GM12878 (cell line): ENCODE results near the gene PPP6R1. TPM values are rescaled to one million over a fixed set of nuclear protein-coding genes. Genes with fewer than 3 reads are reported as not detected.

ENCODE experiments used
- ATAC-seq: fragments of 200-7000 bp; cut with Tn5 transposase; 3 replicates; pipeline ENCODE4 v1.9.1; 2020; ENCODE audit warnings: mild to moderate bottlenecking, moderate library complexity
- BruUV-seq: library from RNA; stranded (reverse); fragments of 400-500 nt; replicated peaks from 2 replicates; lab custom pipeline; 2021; lab: Mats Ljungman, UMichigan
- CTCF ChIA-PET: fragments of 300-600 bp; sonication (Branson Sonifier 250); formaldehyde crosslinking; extraction: SDS; loops from one replicate; lab custom pipeline; 2021; ENCODE audit warnings: inconsistent platforms; lab: Yijun Ruan, JAX
- POLR2A ChIA-PET: fragments of 350-600 bp; formaldehyde crosslinking; extraction: SDS; loops from one replicate; lab custom pipeline; 2021; ENCODE audit warnings: inconsistent platforms; lab: Charles Lee
- RAD21 ChIA-PET: fragments of 300-600 bp; sonication (Branson Sonifier 250); formaldehyde crosslinking; loops from one replicate; lab custom pipeline; 2023; ENCODE audit warnings: antibody characterized with exemption; ENCODE audit not compliant: unreplicated experiment; lab: Charles Lee
- SMC1A ChIA-PET: fragments of 300-600 bp; sonication (Branson Sonifier 250); formaldehyde crosslinking; loops from one replicate; lab custom pipeline; 2023; ENCODE audit not compliant: unreplicated experiment, uncharacterized antibody; lab: Charles Lee
- DNase-seq: peaks from one replicate; pipeline ENCODE4 v3.0.0-alpha.2; 2011; ENCODE audit warnings: low read depth, low spot score
- FAIRE-seq: peaks from 3 replicates; lab custom pipeline; 2011; peaks lifted over from hg19 to GRCh38; lab: Jason Lieb, UNC
- H2AFZ ChIP-seq: 2 replicates; pipeline ENCODE4 v1.6.0; 2011; ENCODE audit warnings: low read depth, low read length, control low read depth; ENCODE audit not compliant: control insufficient read depth
- H3K27ac ChIP-seq: 2 replicates; pipeline ENCODE4 v1.5.1; 2011; ENCODE audit warnings: control low read depth; ENCODE audit not compliant: control insufficient read depth, insufficient read depth
- H3K27me3 ChIP-seq, 2 experiments: replicated peaks in 1 of 2; 2 replicates each; pipeline versions ENCODE4 v1.6.0 to v1.6.1; 2011; ENCODE audit warnings: low read length in 1 of 2; ENCODE audit not compliant: control insufficient read depth in 2 of 2, insufficient read depth in 2 of 2
- H3K36me3 ChIP-seq, 2 experiments: 2 replicates each; pipeline ENCODE4 v1.5.1; 2011; ENCODE audit warnings: low read length in 1 of 2; ENCODE audit not compliant: control insufficient read depth in 2 of 2, insufficient read depth in 2 of 2
- H3K4me1 ChIP-seq: 2 replicates; pipeline ENCODE4 v1.6.1; 2011; ENCODE audit warnings: mild to moderate bottlenecking, low read length, moderate library complexity, mixed read lengths; ENCODE audit not compliant: control insufficient read depth, insufficient read depth
- H3K4me2 ChIP-seq: 2 replicates; pipeline ENCODE4 v1.6.0; 2011; ENCODE audit warnings: control low read depth; ENCODE audit not compliant: control insufficient read depth, insufficient read depth
- H3K4me3 ChIP-seq: fragments of 200-600 bp; sonication (generic); 2 replicates; pipeline ENCODE4 v1.5.1; 2016
- H3K79me2 ChIP-seq: 2 replicates; pipeline ENCODE4 v1.6.0; 2011; ENCODE audit warnings: low read length; ENCODE audit not compliant: control insufficient read depth, insufficient read depth
- H3K9ac ChIP-seq: 2 replicates; pipeline ENCODE4 v1.8.0; 2011; ENCODE audit warnings: low read length, control low read depth, mixed read lengths; ENCODE audit not compliant: control insufficient read depth, insufficient read depth
- H3K9me3 ChIP-seq: replicated peaks from 3 replicates; pipeline ENCODE4 v1.5.1; 2011; ENCODE audit warnings: mild to moderate bottlenecking, low read length; ENCODE audit not compliant: control insufficient read depth, insufficient read depth
- H4K20me1 ChIP-seq: 2 replicates; pipeline ENCODE4 v1.6.0; 2011; ENCODE audit not compliant: control insufficient read depth, insufficient read depth
- CHD2 ChIP-seq: IDR thresholded peaks from 2 replicates; pipeline ENCODE4 v1.6.1; 2011; ENCODE audit warnings: low read depth, low read length, improper control_type of control experiment, borderline replicate concordance
- EZH2 ChIP-seq: IDR thresholded peaks from 2 replicates; pipeline ENCODE4 v1.6.1; 2012; ENCODE audit warnings: low read depth, mild to moderate bottlenecking, control low read depth, inconsistent platforms, low read length, borderline replicate concordance; ENCODE audit not compliant: control insufficient read depth
- PAX8 ChIP-seq: fragments of 450-650 bp; IDR thresholded peaks from 2 replicates; pipeline ENCODE4 v1.6.1; 2017; ENCODE audit warnings: mild to moderate bottlenecking, moderate library complexity
- SMARCA5 ChIP-seq: fragments of 450-650 bp; IDR thresholded peaks from 2 replicates; pipeline ENCODE4 v1.6.1; 2017; ENCODE audit warnings: mild to moderate bottlenecking
- SRF ChIP-seq, 2 experiments: IDR thresholded peaks; 2 replicates each; pipeline ENCODE4 v1.6.1; 2011; ENCODE audit warnings: low read depth in 2 of 2, low read length in 2 of 2, mild to moderate bottlenecking in 1 of 2, moderate library complexity in 1 of 2
- WRNIP1 ChIP-seq: IDR thresholded peaks from 2 replicates; pipeline ENCODE4 v1.6.1; 2011; ENCODE audit warnings: low read depth, low read length, improper control_type of control experiment, borderline replicate concordance
- WGBS: methylation state at CpG from one replicate; pipeline ENCODE4 v1.1.6; 2016; ENCODE audit warnings: low lambda C conversion rate; ENCODE audit not compliant: insufficient replicate concordance, insufficient coverage; ENCODE audit errors: missing lambda C conversion rate; 5-methylcytosine and 5-hydroxymethylcytosine counted together
- in situ Hi-C: fragments of 300-500 bp; cut with MboI; formaldehyde crosslinking; loops from 9 replicates; pipeline ENCODE4 v1.14.3; 2018; ENCODE audit warnings: mixed read lengths
- intact Hi-C: fragments of 100-400 bp; cut with micrococcal nuclease; formaldehyde crosslinking; loops from one replicate; pipeline ENCODE4 v1.14.2; 2022; ENCODE audit not compliant: unreplicated experiment
- polyA plus RNA-seq, 11 experiments: library from polyadenylated mRNA; depleted of rRNA in 4 of 11; unstranded in 6 of 11; stranded (reverse) in 5 of 11; fragments of >200 nt; fragmentation: Nextera tagmentation in 4 of 11; fragmentation: Illumina TruSeq in 1 of 11; extraction: Ambion mirVana in 4 of 11; extraction: Trizol in 1 of 11; gene quantifications; 1 replicate in 1 of 11; 2 replicates in 10 of 11; pipeline versions ENCODE4 v1.2.1 to v1.2.3, GENCODE V29; 2011 to 2016; ENCODE audit warnings: inconsistent platforms in 2 of 11, missing spikeins in 2 of 11, low read depth in 1 of 11
- total RNA-seq, 4 experiments: library from RNA; depleted of rRNA in 3 of 4; stranded (reverse); fragments of >200 nt in 3 of 4; fragmentation: Illumina TruSeq in 1 of 4; extraction: Trizol in 1 of 4; gene quantifications; 2 replicates each; pipeline versions ENCODE4 v1.2.1 to v1.2.3, GENCODE V29; 2013 to 2021
- TF ChIP-seq, protein P1 (sequence below): IDR thresholded peaks from 2 replicates; pipeline ENCODE4 v1.6.1; 2012; ENCODE audit warnings: low read length, inconsistent platforms

Gene PPP6R1
- total and polyA plus RNA-seq, 10 of the 15 experiments (the other 5 are each of a cell fraction or from before 2014, with no cell fraction given), result 0.80 to 173 (median 63.7) TPM

GRCh38 chr19:55241935-55242464 is 16.8 kb downstream of the PPP6R1 start:
- Histone ChIP-seq H3K4me1 (no peaks in the 10 kb centered on the region), H3K4me2 (no peak overlapping the region)
- no peak for FAIRE-seq

More at GRCh38 chr19:55241935-55242464, 16.8 kb downstream of the PPP6R1 start:
- Histone ChIP-seq H3K27ac (no peak overlapping the region), H3K4me3 (no peak overlapping the region), H3K27me3 (no peaks in the 10 kb centered on the region), H2AFZ (no peak overlapping the region), H4K20me1 (no peaks in the 10 kb centered on the region)
- ChIA-PET CTCF (no interaction called here), RAD21 (no interaction called here), SMC1A (no interaction called here)
- BruUV-seq, result TSS peak; percentile 23
- TF ChIP-seq CHD2 (no peak), WRNIP1 (no peak), EZH2 (no peak), PAX8 (no peak), SMARCA5 (no peak), SRF (IDR thresholded peaks at IDR 0.05; ENCODE audit: low read depth in 2 of 2, low read length in 2 of 2) (no peak)
- TF ChIP-seq, protein P1, sequence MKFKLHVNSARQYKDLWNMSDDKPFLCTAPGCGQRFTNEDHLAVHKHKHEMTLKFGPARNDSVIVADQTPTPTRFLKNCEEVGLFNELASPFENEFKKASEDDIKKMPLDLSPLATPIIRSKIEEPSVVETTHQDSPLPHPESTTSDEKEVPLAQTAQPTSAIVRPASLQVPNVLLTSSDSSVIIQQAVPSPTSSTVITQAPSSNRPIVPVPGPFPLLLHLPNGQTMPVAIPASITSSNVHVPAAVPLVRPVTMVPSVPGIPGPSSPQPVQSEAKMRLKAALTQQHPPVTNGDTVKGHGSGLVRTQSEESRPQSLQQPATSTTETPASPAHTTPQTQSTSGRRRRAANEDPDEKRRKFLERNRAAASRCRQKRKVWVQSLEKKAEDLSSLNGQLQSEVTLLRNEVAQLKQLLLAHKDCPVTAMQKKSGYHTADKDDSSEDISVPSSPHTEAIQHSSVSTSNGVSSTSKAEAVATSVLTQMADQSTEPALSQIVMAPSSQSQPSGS, result no peak
- TF ChIP-seq, all 136 proteins: peak for 0
- in situ Hi-C loops (no loop called here), intact Hi-C loops (no loop called here)
- H3K9me3 ChIP-seq, result no peaks in the 10 kb centered on the region
- H3K36me3 ChIP-seq, result peaks cover 30 to 69% of the 10 kb centered on the region in 2 experiments; a peak in 3 of 4 replicates
- WGBS, result 97% methylated on average over 16 of the region's 16 CpGs
- POLR2A ChIA-PET, result no interaction called here
- H3K79me2 ChIP-seq, result no peaks in the 10 kb centered on the region
- no peak for DNase-seq
- no peak for ATAC-seq
- no peak overlapping the region for H3K9ac ChIP-seq
